Measurements from ENCODE around the gene LRRC57. TPM values are rescaled to one million over a fixed set of nuclear protein-coding genes. Genes with fewer than 3 reads are reported as not detected.

The LRRC57 gene
- total and polyA plus RNA-seq, 4 donors = 2.7 to 14.1 (median 5.3) TPM

GRCh38 chr15:42498212-42499068 lies 50.2 kb downstream of the LRRC57 start:
- peaks cover 2 to 15% (median 10%) of the 10 kb centered on the region in 4 donors for H3K4me1 ChIP-seq (ENCODE audit: control insufficient read depth in 4 of 4, insufficient read depth in 4 of 4, low read length in 3 of 4)
- 76% methylated on average over 6 of the region's 6 CpGs for WGBS
- DNase-seq (ENCODE audit: low spot score) = no peak
- TF ChIP-seq REST (IDR thresholded peaks at IDR 0.05) (no peak), HNF4G (IDR thresholded peaks at IDR 0.05) (no peak), HNF4A (conservative IDR thresholded peaks at IDR 0.05) (no peak), SP1 (IDR thresholded peaks at IDR 0.05) (no peak), ZBTB33 (IDR thresholded peaks at IDR 0.05) (no peak)
- H3K36me3 ChIP-seq (ENCODE audit: control insufficient read depth in 4 of 4, insufficient read depth in 3 of 4, low read depth in 1 of 4, low read length in 3 of 4) = no peaks in the 10 kb centered on the region
- no peaks in the 10 kb centered on the region for H3K9me3 ChIP-seq (ENCODE audit: control insufficient read depth in 4 of 4, low read length in 3 of 4)
- H3K27me3 ChIP-seq (ENCODE audit: control insufficient read depth in 4 of 4, insufficient read depth in 4 of 4, low read length in 3 of 4) = no peaks in the 10 kb centered on the region
- no peak overlapping the region for H3K9ac ChIP-seq (ENCODE audit: low read depth in 1 of 2, low read length in 2 of 2)
- peak overlapping the region in 1 of 2 donors; percentile 31 for H3K27ac ChIP-seq (ENCODE audit: low read depth in 1 of 2, low read length in 2 of 2)
- H3K4me3 ChIP-seq (ENCODE audit: low read depth in 1 of 3, low read length in 3 of 3) = no peak overlapping the region

DNA sequence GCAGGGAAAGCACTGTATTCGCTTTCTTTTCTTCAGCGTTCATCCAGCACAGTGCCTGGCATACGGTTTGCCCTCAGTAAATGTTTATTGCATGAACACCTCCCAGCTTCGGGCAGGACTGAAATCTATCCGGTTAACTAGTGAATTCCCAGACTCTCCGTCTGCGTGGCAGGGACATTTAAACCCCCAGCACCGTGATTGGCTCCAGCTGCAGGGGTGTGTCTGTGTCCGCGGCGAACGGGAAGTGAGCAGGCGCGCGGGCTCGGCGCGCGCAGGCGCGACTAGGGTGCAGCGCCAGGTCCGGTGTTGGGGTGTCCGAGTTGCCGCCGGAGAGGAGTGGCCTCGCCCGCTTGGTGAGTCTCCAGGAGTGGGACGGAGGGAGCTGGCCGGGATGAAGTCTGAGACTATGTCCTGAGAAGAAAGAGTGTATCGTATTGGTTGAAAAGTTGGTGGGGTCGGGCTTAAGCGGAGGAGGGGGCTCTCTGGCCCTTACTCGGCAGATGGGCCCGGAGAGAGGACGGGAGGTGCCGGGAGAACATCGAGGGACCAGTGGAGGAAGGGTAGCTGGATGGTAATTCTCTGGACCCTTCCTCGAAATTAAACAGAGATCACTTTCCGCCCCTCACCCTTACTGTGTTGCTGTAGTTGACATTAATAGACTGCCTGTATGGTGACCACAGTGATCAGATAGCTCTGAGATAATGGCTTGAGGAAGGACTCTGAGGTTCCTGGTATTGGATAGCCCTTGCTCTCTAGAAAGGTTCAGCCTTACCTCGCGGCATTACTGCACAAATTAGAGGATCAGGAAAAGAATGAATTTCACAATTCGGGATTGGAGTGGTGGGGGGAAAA lies 53.0 kb downstream of the LRRC57 start, which contains the start of gene SNAP23:
Gene SNAP23, plus strand, starts transcription at position 274 of the 852 bp plus-strand sequence. CDS start 16,213 bp downstream, outside the sequence.
- Histone ChIP-seq H3K4me3 (ENCODE audit: low read depth in 1 of 3, low read length in 3 of 3) (peak within 1 kb of the TSS; percentile 72 to 98 (median 93)), H3K9me3 (ENCODE audit: control insufficient read depth in 4 of 4, low read length in 3 of 4) (no peaks in the 10 kb centered on the region), H3K9ac (ENCODE audit: low read depth in 1 of 2, low read length in 2 of 2) (peak within 1 kb of the TSS; percentile 57 to 89), H3K27ac (ENCODE audit: low read depth in 1 of 2, low read length in 2 of 2) (peak within 1 kb of the TSS; percentile 86 to 95), H3K36me3 (ENCODE audit: control insufficient read depth in 4 of 4, insufficient read depth in 3 of 4, low read depth in 1 of 4, low read length in 3 of 4) (no peaks in the 10 kb centered on the region), H3K4me1 (ENCODE audit: control insufficient read depth in 4 of 4, insufficient read depth in 4 of 4, low read length in 3 of 4) (peaks cover 0 to 20% (median 8%) of the 10 kb centered on the region in 4 donors), H3K27me3 (ENCODE audit: control insufficient read depth in 4 of 4, insufficient read depth in 4 of 4, low read length in 3 of 4) (no peaks in the 10 kb centered on the region)
- DNase-seq (ENCODE audit: low spot score) = peak; percentile 90
- WGBS = under 1% methylated on average over 43 of the region's 43 CpGs
- TF ChIP-seq SP1 (IDR thresholded peaks at IDR 0.05) (peak; percentile 94), GABPA (IDR thresholded peaks at IDR 0.05 in 1 of 2, conservative IDR thresholded peaks at IDR 0.05 in 1 of 2) (peak; percentile 34 to 80), TAF1 (conservative IDR thresholded peaks at IDR 0.05) (peak; percentile 93), MAX (IDR thresholded peaks at IDR 0.05) (peak; percentile 81), ATF3 (IDR thresholded peaks at IDR 0.05) (peak; percentile 19), ZBTB33 (IDR thresholded peaks at IDR 0.05) (peak; percentile 79), RAD21 (IDR thresholded peaks at IDR 0.05) (peak in 1 of 2 donors; percentile 17), YY1 (IDR thresholded peaks at IDR 0.05) (peak; percentile 81), FOXA1 (IDR thresholded peaks at IDR 0.05) (no peak), HNF4G (IDR thresholded peaks at IDR 0.05) (no peak), HNF4A (conservative IDR thresholded peaks at IDR 0.05) (peak; percentile 30 to 38), REST (IDR thresholded peaks at IDR 0.05) (peak; percentile 94)
- TF ChIP-seq, protein P1, sequence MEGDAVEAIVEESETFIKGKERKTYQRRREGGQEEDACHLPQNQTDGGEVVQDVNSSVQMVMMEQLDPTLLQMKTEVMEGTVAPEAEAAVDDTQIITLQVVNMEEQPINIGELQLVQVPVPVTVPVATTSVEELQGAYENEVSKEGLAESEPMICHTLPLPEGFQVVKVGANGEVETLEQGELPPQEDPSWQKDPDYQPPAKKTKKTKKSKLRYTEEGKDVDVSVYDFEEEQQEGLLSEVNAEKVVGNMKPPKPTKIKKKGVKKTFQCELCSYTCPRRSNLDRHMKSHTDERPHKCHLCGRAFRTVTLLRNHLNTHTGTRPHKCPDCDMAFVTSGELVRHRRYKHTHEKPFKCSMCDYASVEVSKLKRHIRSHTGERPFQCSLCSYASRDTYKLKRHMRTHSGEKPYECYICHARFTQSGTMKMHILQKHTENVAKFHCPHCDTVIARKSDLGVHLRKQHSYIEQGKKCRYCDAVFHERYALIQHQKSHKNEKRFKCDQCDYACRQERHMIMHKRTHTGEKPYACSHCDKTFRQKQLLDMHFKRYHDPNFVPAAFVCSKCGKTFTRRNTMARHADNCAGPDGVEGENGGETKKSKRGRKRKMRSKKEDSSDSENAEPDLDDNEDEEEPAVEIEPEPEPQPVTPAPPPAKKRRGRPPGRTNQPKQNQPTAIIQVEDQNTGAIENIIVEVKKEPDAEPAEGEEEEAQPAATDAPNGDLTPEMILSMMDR (IDR thresholded peaks at IDR 0.05; ENCODE audit: low read depth, low read length, missing input control) = no peak
